ENCODE results near the gene ABCB9. TPM values are rescaled to one million over a fixed set of nuclear protein-coding genes. Genes with fewer than 3 reads are reported as not detected.

Gene ABCB9
- total and polyA plus RNA-seq, 4 donors: 12.5 to 24.4 (median 16.0) TPM

DNA sequence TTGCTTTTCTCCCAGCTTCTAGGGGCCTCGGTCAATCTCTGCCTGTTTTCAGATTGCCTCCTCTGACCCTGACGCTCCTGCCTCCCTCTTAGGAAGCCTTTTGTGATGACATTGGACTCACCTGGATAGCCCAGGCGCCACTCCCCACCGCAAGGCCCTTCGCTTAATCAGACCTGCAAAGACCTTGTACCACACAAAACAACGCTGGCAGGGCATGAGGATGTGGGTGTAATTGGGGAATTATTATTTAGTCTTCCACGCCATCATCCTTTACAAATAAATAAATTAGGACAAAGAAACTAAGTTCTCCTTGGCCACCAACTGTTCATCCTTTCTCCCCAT lies 62.6 kb downstream of the ABCB9 start:
- DNase-seq (ENCODE audit: low read depth in 4 of 6, low spot score in 6 of 6): no peak
- WGBS (ENCODE audit: insufficient coverage): 19% methylated on average over 2 of the region's 7 CpGs

DNA sequence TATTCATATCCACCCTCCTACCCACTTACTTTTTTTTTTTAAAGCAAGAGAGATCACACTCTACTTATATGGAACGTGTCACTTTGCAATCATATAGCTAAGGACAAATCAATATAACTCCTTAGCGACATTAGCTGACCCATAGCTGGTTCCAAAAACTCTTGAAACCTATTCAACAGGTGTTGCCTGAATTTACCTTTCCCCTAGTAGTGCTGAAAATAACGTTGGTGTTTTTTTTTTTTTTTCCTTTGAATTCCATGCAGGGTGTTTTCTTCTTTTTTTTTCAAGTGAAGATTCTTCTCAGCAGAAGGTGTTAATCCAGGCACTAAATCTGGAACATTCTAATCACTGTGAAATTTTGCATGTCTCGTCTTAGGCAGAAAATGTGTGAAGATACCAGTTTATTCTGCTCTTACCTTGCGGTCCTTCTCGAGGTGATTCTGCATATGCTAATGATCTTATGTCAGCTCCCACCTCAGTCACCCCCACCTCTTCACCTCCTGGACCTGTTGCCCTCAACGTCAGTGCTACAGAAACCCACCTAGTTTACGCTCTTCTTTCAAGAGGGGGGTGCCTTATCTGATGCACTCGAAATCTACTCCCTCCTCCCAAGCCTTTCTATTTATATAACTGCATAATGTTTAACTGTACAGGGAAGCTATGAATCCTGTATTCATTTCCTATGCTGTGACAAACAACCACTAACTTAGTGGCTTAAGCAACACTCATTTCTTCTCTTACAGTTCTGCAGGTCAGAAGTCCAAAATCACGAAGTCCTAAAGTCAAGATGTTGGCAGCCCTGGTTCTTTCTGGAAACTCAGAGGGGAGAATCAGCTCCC lies 63.2 kb downstream of the ABCB9 start:
- Histone ChIP-seq H3K36me3 (ENCODE audit: control insufficient read depth, insufficient read depth, low read length) (no peaks in the 10 kb centered on the region), H3K9me3 (ENCODE audit: control insufficient read depth, insufficient read depth, low read length) (no peaks in the 10 kb centered on the region), H3K27ac (ENCODE audit: low read depth, low read length) (no peak overlapping the region), H3K4me3 (ENCODE audit: low read depth, low read length) (no peak overlapping the region), H3K27me3 (ENCODE audit: control insufficient read depth, insufficient read depth, low read length) (no peaks in the 10 kb centered on the region), H3K4me1 (ENCODE audit: control insufficient read depth, insufficient read depth, low read length) (peaks cover 3% of the 10 kb centered on the region)
- DNase-seq (ENCODE audit: low read depth in 4 of 6, low spot score in 6 of 6): peak in 1 of 6 donors; percentile 46
- 53% methylated on average over 3 of the region's 10 CpGs for WGBS (ENCODE audit: insufficient coverage)

More for the DNA sequence above, 62.6 kb downstream of the ABCB9 start:
- Histone ChIP-seq H3K27me3 (ENCODE audit: control insufficient read depth, insufficient read depth, low read length) (no peaks in the 10 kb centered on the region), H3K27ac (ENCODE audit: low read depth, low read length) (no peak overlapping the region), H3K9me3 (ENCODE audit: control insufficient read depth, insufficient read depth, low read length) (no peaks in the 10 kb centered on the region), H3K4me3 (ENCODE audit: low read depth, low read length) (no peak overlapping the region), H3K4me1 (ENCODE audit: control insufficient read depth, insufficient read depth, low read length) (peaks cover 3% of the 10 kb centered on the region), H3K36me3 (ENCODE audit: control insufficient read depth, insufficient read depth, low read length) (no peaks in the 10 kb centered on the region)

DNA sequence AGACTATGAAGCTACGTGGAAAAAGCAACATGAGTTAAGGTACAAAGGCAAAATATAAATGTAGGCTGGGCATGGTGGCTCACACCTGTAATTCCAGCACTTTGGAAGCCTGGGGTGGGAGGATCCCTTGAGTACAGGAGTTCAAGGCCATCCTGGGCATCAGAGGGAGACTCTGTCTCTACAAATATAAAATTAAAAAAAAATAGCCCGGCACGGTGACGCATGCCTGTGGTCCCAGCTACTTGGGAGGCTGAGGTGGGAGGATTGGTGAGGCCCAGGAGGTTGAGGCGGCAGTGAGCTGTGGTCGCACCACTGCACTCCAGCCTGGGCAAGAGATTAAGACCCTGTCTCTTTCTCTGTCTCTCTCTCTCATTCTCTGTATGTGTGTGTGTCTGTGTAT lies 66.4 kb downstream of the ABCB9 start:
- Histone ChIP-seq H3K27ac (ENCODE audit: low read depth, low read length) (no peak overlapping the region), H3K27me3 (ENCODE audit: control insufficient read depth, insufficient read depth, low read length) (no peaks in the 10 kb centered on the region), H3K4me3 (ENCODE audit: low read depth, low read length) (no peak overlapping the region), H3K36me3 (ENCODE audit: control insufficient read depth, insufficient read depth, low read length) (no peaks in the 10 kb centered on the region), H3K9me3 (ENCODE audit: control insufficient read depth, insufficient read depth, low read length) (no peaks in the 10 kb centered on the region), H3K4me1 (ENCODE audit: control insufficient read depth, insufficient read depth, low read length) (peaks cover 21% of the 10 kb centered on the region)
- 100% methylated on average over 2 of the region's 6 CpGs for WGBS (ENCODE audit: insufficient coverage)
- no peak for DNase-seq (ENCODE audit: low read depth in 4 of 6, low spot score in 6 of 6)

- peak overlapping the region; percentile 94 for H3K27ac ChIP-seq (ENCODE audit: low read depth, low read length)
- no peak overlapping the region for H3K4me3 ChIP-seq (ENCODE audit: low read depth, low read length)
- H3K27me3 ChIP-seq (ENCODE audit: control insufficient read depth, insufficient read depth, low read length): no peaks in the 10 kb centered on the region
- no peak for DNase-seq (ENCODE audit: low read depth in 4 of 6, low spot score in 6 of 6)
- no peaks in the 10 kb centered on the region for H3K9me3 ChIP-seq (ENCODE audit: control insufficient read depth, insufficient read depth, low read length)
- no peaks in the 10 kb centered on the region for H3K36me3 ChIP-seq (ENCODE audit: control insufficient read depth, insufficient read depth, low read length)
- 89% methylated on average over 6 of the region's 7 CpGs for WGBS (ENCODE audit: insufficient coverage)
- H3K4me1 ChIP-seq (ENCODE audit: control insufficient read depth, insufficient read depth, low read length): peaks cover 40% of the 10 kb centered on the region
These were observed 69.6 kb downstream of the ABCB9 start for GRCh38 chr12:122896662-122897061.

GRCh38 chr12:122895704-122896636 lies 70.3 kb downstream of the ABCB9 start, which contains the start of gene VPS37B:
Gene VPS37B, minus strand, starts transcription at chr12:122896124. Its CDS starts 62 bp downstream, at chr12:122896062.
- H3K36me3 ChIP-seq (ENCODE audit: control insufficient read depth, insufficient read depth, low read length): no peaks in the 10 kb centered on the region
- peak within 1 kb of the TSS; percentile 94 for H3K27ac ChIP-seq (ENCODE audit: low read depth, low read length)
- H3K4me1 ChIP-seq (ENCODE audit: control insufficient read depth, insufficient read depth, low read length): peaks cover 40% of the 10 kb centered on the region
- peak within 1 kb of the TSS; percentile 97 for H3K4me3 ChIP-seq (ENCODE audit: low read depth, low read length)
- no peaks in the 10 kb centered on the region for H3K27me3 ChIP-seq (ENCODE audit: control insufficient read depth, insufficient read depth, low read length)
- DNase-seq (ENCODE audit: low read depth in 4 of 6, low spot score in 6 of 6): peak in 3 of 6 donors; percentile 78 to 95 (median 94)
- H3K9me3 ChIP-seq (ENCODE audit: control insufficient read depth, insufficient read depth, low read length): no peaks in the 10 kb centered on the region
- WGBS (ENCODE audit: insufficient coverage): 3% methylated on average over 76 of the region's 81 CpGs

GRCh38 chr12:122895320-122895703 lies 71.0 kb downstream of the ABCB9 start:
- H3K9me3 ChIP-seq (ENCODE audit: control insufficient read depth, insufficient read depth, low read length): no peaks in the 10 kb centered on the region
- WGBS (ENCODE audit: insufficient coverage): 12% methylated on average over 9 of the region's 9 CpGs
- H3K36me3 ChIP-seq (ENCODE audit: control insufficient read depth, insufficient read depth, low read length): no peaks in the 10 kb centered on the region
- peak overlapping the region; percentile 97 for H3K4me3 ChIP-seq (ENCODE audit: low read depth, low read length)
- peaks cover 42% of the 10 kb centered on the region for H3K4me1 ChIP-seq (ENCODE audit: control insufficient read depth, insufficient read depth, low read length)
- peak overlapping the region; percentile 94 for H3K27ac ChIP-seq (ENCODE audit: low read depth, low read length)
- peak in 1 of 6 donors; percentile 63 for DNase-seq (ENCODE audit: low read depth in 4 of 6, low spot score in 6 of 6)
- H3K27me3 ChIP-seq (ENCODE audit: control insufficient read depth, insufficient read depth, low read length): no peaks in the 10 kb centered on the region

GRCh38 chr12:122894193-122895121 lies 71.8 kb downstream of the ABCB9 start:
- no peaks in the 10 kb centered on the region for H3K36me3 ChIP-seq (ENCODE audit: control insufficient read depth, insufficient read depth, low read length)
- H3K27ac ChIP-seq (ENCODE audit: low read depth, low read length): peak overlapping the region; percentile 94
- H3K4me1 ChIP-seq (ENCODE audit: control insufficient read depth, insufficient read depth, low read length): peaks cover 49% of the 10 kb centered on the region
- peak overlapping the region; percentile 97 for H3K4me3 ChIP-seq (ENCODE audit: low read depth, low read length)
- WGBS (ENCODE audit: insufficient coverage): 24% methylated on average over 12 of the region's 15 CpGs
- H3K27me3 ChIP-seq (ENCODE audit: control insufficient read depth, insufficient read depth, low read length): no peaks in the 10 kb centered on the region
- H3K9me3 ChIP-seq (ENCODE audit: control insufficient read depth, insufficient read depth, low read length): no peaks in the 10 kb centered on the region
- peak in 2 of 6 donors; percentile 73 to 81 for DNase-seq (ENCODE audit: low read depth in 4 of 6, low spot score in 6 of 6)

DNA sequence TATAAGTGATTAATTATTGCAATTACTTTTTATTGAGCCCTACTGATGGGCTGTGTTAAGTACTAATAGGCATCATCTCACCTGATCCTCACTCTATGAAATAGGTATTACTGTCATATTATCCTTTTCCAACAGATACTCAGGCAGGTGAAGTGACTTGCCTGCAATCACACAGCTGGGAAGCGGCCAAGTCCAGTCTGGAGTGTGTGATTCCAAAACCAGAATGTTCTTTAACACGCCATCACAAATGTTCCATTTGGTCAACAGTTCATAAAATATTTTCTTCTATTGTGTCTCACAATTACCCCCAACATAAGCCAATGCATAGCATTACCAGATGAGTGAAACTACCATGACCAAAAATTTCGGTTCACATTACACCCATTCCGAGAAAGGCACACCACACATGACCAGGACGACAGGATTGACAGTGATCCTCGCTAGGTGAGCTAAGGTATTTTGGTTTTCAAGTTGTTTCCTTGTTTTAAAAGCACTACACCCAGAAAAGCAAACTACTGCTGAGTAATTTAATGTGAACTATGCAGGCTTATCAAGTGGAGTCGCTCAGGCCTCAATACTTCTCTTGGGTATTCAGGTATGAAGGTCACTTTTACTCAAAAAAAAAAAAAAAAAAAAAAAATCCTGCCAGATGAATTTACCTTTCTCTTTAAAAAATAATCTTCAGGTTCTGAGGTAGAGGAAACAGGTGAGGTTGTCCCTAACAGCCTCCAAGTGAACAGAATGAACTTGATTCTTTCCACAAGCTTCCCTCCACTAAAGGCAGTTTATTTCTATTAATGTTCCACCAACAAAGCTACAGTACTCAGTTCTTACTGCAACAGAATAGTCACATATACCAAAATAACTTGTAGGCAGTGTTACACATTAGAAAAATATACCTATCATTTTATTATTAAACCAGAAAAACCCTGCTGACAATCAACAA lies 72.8 kb downstream of the ABCB9 start:
- DNase-seq (ENCODE audit: low read depth in 4 of 6, low spot score in 6 of 6): no peak
- Histone ChIP-seq H3K27ac (ENCODE audit: low read depth, low read length) (peak overlapping the region; percentile 94), H3K27me3 (ENCODE audit: control insufficient read depth, insufficient read depth, low read length) (no peaks in the 10 kb centered on the region), H3K4me3 (ENCODE audit: low read depth, low read length) (peak overlapping the region; percentile 97), H3K4me1 (ENCODE audit: control insufficient read depth, insufficient read depth, low read length) (peaks cover 57% of the 10 kb centered on the region), H3K36me3 (ENCODE audit: control insufficient read depth, insufficient read depth, low read length) (no peaks in the 10 kb centered on the region), H3K9me3 (ENCODE audit: control insufficient read depth, insufficient read depth, low read length) (no peaks in the 10 kb centered on the region)
- no CpG with 5 or more reads among the region's 7 CpGs for WGBS (ENCODE audit: insufficient coverage)
